ENCODE results near the gene TVP23C.

Gene TVP23C

GRCh38 chr17:15496735-15497670 lies 66.3 kb downstream of the TVP23C start:
- DNase-seq (ENCODE audit: low spot score): no peak

GRCh38 chr17:15494821-15495220 lies 68.5 kb downstream of the TVP23C start:
- no peak for DNase-seq (ENCODE audit: low spot score)

GRCh38 chr17:15493693-15494035 lies 69.6 kb downstream of the TVP23C start:
- DNase-seq (ENCODE audit: low spot score): no peak

- no peak for DNase-seq (ENCODE audit: low spot score)
These were observed 70.2 kb downstream of the TVP23C start for GRCh38 chr17:15492791-15493692.

GRCh38 chr17:15492186-15492585 lies 71.1 kb downstream of the TVP23C start:
- DNase-seq (ENCODE audit: low spot score): no peak

- DNase-seq (ENCODE audit: low spot score): no peak
These were observed 72.5 kb downstream of the TVP23C start for GRCh38 chr17:15490634-15491261.

- no peak for DNase-seq (ENCODE audit: low spot score)
These were observed 74.7 kb downstream of the TVP23C start for GRCh38 chr17:15488557-15488956.

GRCh38 chr17:15485045-15485444 lies 78.2 kb downstream of the TVP23C start:
- no peak for DNase-seq (ENCODE audit: low spot score)

- no peak for DNase-seq (ENCODE audit: low spot score)
These were observed 79.9 kb downstream of the TVP23C start for GRCh38 chr17:15483431-15483830.

GRCh38 chr17:15482476-15482875 lies 80.8 kb downstream of the TVP23C start:
- no peak for DNase-seq (ENCODE audit: low spot score)

- DNase-seq (ENCODE audit: low spot score): no peak
These were observed 81.8 kb downstream of the TVP23C start for GRCh38 chr17:15481481-15481880.

GRCh38 chr17:15480204-15480603 lies 83.1 kb downstream of the TVP23C start:
- DNase-seq (ENCODE audit: low spot score): no peak

GRCh38 chr17:15479703-15480102 lies 83.6 kb downstream of the TVP23C start:
- DNase-seq (ENCODE audit: low spot score): no peak

GRCh38 chr17:15478845-15479244 lies 84.4 kb downstream of the TVP23C start:
- DNase-seq (ENCODE audit: low spot score): no peak

GRCh38 chr17:15475631-15476354 lies 87.5 kb downstream of the TVP23C start:
- no peak for DNase-seq (ENCODE audit: low spot score)

GRCh38 chr17:15472891-15473290 lies 90.4 kb downstream of the TVP23C start:
- no peak for DNase-seq (ENCODE audit: low spot score)

GRCh38 chr17:15470536-15470935 lies 92.7 kb downstream of the TVP23C start:
- no peak for DNase-seq (ENCODE audit: low spot score)

- no peak for DNase-seq (ENCODE audit: low spot score)
These were observed 94.0 kb downstream of the TVP23C start for GRCh38 chr17:15469260-15469659.

GRCh38 chr17:15468126-15468525 lies 95.2 kb downstream of the TVP23C start:
- DNase-seq (ENCODE audit: low spot score): no peak

GRCh38 chr17:15467592-15467991 lies 95.7 kb downstream of the TVP23C start, which contains the start of gene CDRT4:
TSS of gene CDRT4 (minus strand) at chr17:15467621. CDS start at chr17:15440238, 27,383 bp downstream.
- DNase-seq (ENCODE audit: low spot score): no peak

- DNase-seq (ENCODE audit: low spot score): no peak
These were observed 97.2 kb downstream of the TVP23C start for GRCh38 chr17:15466131-15466530.

Measured in NAMALWA (cell line).